ENCODE results near the gene OR6K2.

Gene OR6K2

DNA sequence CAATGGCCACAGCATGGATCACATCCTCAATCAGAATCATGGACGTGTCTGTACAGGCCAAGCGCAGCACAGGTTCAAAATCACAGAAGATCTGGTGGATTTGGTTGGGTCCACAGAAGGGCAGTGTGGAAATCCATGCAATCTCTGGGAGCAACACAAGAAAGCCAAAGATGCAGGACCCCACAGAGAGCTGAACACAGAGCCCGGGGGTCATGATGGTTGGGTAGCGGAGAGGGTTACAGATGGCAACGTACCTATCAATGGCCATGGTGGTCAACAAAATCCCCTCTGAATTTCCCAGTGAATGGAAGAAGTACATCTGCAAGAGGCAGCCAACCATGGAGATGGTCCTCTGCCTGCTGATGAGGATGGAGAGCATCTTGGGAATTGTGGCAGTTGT, 24.0 kb upstream of the OR6K2 start:
- H3K4me3 ChIP-seq (ENCODE audit: low read depth, low read length): no peak overlapping the region
- TF ChIP-seq, protein P1, sequence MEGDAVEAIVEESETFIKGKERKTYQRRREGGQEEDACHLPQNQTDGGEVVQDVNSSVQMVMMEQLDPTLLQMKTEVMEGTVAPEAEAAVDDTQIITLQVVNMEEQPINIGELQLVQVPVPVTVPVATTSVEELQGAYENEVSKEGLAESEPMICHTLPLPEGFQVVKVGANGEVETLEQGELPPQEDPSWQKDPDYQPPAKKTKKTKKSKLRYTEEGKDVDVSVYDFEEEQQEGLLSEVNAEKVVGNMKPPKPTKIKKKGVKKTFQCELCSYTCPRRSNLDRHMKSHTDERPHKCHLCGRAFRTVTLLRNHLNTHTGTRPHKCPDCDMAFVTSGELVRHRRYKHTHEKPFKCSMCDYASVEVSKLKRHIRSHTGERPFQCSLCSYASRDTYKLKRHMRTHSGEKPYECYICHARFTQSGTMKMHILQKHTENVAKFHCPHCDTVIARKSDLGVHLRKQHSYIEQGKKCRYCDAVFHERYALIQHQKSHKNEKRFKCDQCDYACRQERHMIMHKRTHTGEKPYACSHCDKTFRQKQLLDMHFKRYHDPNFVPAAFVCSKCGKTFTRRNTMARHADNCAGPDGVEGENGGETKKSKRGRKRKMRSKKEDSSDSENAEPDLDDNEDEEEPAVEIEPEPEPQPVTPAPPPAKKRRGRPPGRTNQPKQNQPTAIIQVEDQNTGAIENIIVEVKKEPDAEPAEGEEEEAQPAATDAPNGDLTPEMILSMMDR (conservative IDR thresholded peaks at IDR 0.05; ENCODE audit: low read depth, low read length): no peak
- no peak for DNase-seq (ENCODE audit: low read depth)

- TF ChIP-seq, protein P1 (conservative IDR thresholded peaks at IDR 0.05; ENCODE audit: low read depth, low read length): no peak
- H3K4me3 ChIP-seq (ENCODE audit: low read depth, low read length): no peak within 1 kb of the TSS
Observed at GRCh38 chr1:158720620-158721019, 20.2 kb upstream of the OR6K2 start, which contains the start of gene OR6K3. Gene OR6K3 (minus strand): TSS chr1:158720720. CDS start chr1:158718115, 2,605 bp downstream.

GRCh38 chr1:158719664-158720063, 19.2 kb upstream of the OR6K2 start:
- TF ChIP-seq, protein P1 (conservative IDR thresholded peaks at IDR 0.05; ENCODE audit: low read depth, low read length): no peak
- no peak for DNase-seq (ENCODE audit: low read depth)
- H3K4me3 ChIP-seq (ENCODE audit: low read depth, low read length): no peak overlapping the region

More at GRCh38 chr1:158720620-158721019, 20.2 kb upstream of the OR6K2 start, which contains the start of gene OR6K3:
- DNase-seq (ENCODE audit: low read depth): no peak

DNA sequence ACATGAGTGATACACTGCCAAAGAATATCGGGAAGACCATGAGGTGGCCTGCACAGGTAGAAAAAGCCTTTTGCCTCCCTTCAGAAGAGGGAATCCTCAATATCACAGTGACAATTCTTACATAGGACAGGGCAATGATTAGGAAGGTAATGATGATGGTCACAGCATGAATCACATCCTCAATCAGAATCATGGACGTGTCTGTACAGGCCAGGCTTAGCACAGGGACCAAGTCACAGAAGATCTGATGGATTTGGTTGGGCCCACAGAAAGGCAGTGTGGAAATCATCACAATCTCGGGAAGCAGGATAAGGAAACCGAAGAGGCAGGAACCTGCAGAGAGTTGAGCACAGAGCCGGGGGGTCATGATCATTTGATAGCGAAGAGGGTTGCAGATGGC, 16.9 kb upstream of the OR6K2 start:
- DNase-seq (ENCODE audit: low read depth): no peak
- no peak overlapping the region for H3K4me3 ChIP-seq (ENCODE audit: low read depth, low read length)
- TF ChIP-seq, protein P1 (conservative IDR thresholded peaks at IDR 0.05; ENCODE audit: low read depth, low read length): no peak

DNA sequence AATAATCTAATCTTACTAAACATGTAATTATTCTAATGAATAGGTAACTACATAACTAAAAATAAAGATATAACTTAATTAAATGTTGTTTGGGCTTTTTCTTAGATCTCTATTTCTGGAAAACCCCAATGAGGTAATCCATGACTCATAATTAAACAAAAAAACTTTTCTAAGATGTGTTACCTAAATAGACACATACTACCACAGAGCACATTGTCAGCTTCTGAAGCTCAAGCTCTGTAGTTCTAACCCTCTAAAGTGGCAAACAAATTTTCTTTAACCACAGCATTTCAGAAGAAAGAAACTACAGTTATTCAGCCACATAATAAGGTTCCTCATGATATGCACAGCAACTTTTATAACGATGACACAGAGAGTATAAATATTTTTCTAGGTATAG, 15.9 kb upstream of the OR6K2 start:
- TF ChIP-seq, protein P1 (conservative IDR thresholded peaks at IDR 0.05; ENCODE audit: low read depth, low read length): no peak
- no peak for DNase-seq (ENCODE audit: low read depth)

DNA sequence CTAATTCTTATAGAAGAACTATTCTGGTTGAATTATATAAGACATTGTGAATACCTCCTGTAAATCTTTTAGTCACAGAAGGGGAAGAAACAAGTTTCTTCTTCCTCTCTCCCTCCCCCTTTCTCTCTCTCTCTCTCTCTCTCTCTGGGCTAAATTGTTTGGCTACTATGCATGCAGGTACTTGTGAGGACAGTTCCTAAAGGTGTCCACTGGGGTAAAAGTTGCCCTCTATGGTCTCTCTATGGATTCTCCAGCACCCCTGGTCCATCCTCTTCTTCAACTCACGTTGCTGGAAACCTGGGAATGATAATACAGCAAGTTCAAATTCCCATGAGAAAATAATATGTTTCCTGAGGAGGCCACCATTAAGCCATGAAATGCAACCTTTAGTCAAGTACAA, 14.3 kb upstream of the OR6K2 start:
- no peak overlapping the region for H3K4me3 ChIP-seq (ENCODE audit: low read depth, low read length)
- DNase-seq (ENCODE audit: low read depth): no peak
- TF ChIP-seq, protein P1 (conservative IDR thresholded peaks at IDR 0.05; ENCODE audit: low read depth, low read length): no peak

More for the DNA sequence above, 15.9 kb upstream of the OR6K2 start:
- H3K4me3 ChIP-seq (ENCODE audit: low read depth, low read length): no peak overlapping the region

DNA sequence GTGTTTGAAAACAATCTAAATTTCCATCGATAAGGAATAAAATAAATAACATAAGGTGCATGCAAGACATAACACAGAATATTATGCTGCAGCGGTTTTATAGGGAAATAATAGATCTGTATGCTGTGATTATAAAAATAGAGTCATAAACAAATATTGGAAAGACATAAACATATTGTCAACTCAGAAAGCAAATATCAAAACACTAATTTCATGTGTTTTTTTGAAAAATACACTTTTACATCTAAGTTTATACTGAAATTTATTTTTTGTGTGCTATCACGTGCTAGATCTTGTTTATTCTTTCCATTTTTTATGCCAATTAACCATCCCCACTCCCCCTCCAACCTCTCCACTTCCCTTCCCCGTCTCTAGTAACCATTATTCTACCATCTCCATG, 10.6 kb upstream of the OR6K2 start:
- TF ChIP-seq, protein P1 (conservative IDR thresholded peaks at IDR 0.05; ENCODE audit: low read depth, low read length): no peak
- H3K4me3 ChIP-seq (ENCODE audit: low read depth, low read length): no peak overlapping the region

More for the DNA sequence above, 10.6 kb upstream of the OR6K2 start:
- no peak for DNase-seq (ENCODE audit: low read depth)

All from choroid plexus epithelial cell (primary cell).